Keratinocyte (primary cell): ENCODE results near the gene WDFY2.

Experiments used
- EZH2 ChIP-seq: IDR thresholded peaks from one replicate; pipeline ENCODE4 v1.6.1; 2012; ENCODE audit warnings: inconsistent platforms, mild to moderate bottlenecking, low read length, moderate library complexity
- TF ChIP-seq, protein P1 (sequence below), 3 experiments: IDR thresholded peaks in 1 of 3; conservative IDR thresholded peaks in 1 of 3; optimal IDR thresholded peaks in 1 of 3; 2 replicates in 2 of 3; 3 replicates in 1 of 3; pipeline versions ENCODE3 to v1.5.1; 2011; ENCODE audit warnings: low read length in 3 of 3, mild to moderate bottlenecking in 3 of 3, moderate library complexity in 2 of 3, control low read depth in 1 of 3, inconsistent platforms in 1 of 3; ENCODE audit not compliant: insufficient read depth in 2 of 3; ENCODE audit errors: extremely low read depth in 1 of 3

DNA sequence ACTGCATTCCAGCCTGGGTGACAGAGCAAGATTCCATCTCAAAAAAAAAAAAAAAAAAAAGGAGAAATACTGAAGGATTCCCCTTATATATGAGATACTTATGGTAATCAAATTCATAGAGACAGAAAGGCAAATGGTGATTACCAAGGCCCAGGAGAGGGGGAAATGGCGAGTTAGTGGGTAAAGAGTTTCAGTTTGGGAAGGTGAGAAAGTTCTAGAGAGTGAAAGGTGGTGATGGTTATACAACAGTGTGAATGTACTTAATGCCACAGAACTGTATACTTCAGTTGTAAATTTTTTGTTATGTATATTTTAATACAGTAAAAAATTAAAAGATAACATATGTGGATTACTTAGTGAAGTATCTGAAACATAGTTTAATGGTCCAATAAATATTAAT lies 129.5 kb downstream of the WDFY2 start:
- no peak for TF ChIP-seq EZH2
- TF ChIP-seq, protein P1, sequence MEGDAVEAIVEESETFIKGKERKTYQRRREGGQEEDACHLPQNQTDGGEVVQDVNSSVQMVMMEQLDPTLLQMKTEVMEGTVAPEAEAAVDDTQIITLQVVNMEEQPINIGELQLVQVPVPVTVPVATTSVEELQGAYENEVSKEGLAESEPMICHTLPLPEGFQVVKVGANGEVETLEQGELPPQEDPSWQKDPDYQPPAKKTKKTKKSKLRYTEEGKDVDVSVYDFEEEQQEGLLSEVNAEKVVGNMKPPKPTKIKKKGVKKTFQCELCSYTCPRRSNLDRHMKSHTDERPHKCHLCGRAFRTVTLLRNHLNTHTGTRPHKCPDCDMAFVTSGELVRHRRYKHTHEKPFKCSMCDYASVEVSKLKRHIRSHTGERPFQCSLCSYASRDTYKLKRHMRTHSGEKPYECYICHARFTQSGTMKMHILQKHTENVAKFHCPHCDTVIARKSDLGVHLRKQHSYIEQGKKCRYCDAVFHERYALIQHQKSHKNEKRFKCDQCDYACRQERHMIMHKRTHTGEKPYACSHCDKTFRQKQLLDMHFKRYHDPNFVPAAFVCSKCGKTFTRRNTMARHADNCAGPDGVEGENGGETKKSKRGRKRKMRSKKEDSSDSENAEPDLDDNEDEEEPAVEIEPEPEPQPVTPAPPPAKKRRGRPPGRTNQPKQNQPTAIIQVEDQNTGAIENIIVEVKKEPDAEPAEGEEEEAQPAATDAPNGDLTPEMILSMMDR (optimal IDR thresholded peaks at IDR 0.05 in 1 of 3, IDR thresholded peaks at IDR 0.05 in 1 of 3, conservative IDR thresholded peaks at IDR 0.05 in 1 of 3; ENCODE audit: extremely low read depth in 1 of 3, insufficient read depth in 2 of 3, low read length in 3 of 3), result no peak
